ENCODE data around the gene WDR20. TPM values are rescaled to one million over a fixed set of nuclear protein-coding genes. Genes with fewer than 3 reads are reported as not detected.

WDR20 gene
- total RNA-seq, 1 donor from 2014 or later: 44.8 TPM

DNA sequence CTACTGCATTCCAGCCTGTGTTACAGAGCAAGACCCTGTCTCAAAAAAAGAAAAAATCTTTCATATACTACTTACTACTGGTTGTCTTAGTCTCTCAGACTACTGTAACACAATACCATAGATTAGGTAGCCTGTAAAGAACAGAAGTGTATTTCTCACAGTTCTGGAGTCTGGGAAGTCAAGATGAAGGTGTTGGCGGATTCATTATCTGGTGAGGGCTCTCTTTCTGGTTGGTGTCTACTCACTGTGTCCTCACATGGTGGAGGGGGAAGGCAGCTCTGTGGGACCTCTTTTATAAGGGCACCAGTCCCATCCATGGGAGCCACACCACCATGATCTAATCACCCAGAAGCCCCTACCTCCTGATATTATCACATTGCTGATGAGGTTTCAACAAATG is 14.4 kb downstream of the WDR20 start:
- TF ChIP-seq, protein P1, sequence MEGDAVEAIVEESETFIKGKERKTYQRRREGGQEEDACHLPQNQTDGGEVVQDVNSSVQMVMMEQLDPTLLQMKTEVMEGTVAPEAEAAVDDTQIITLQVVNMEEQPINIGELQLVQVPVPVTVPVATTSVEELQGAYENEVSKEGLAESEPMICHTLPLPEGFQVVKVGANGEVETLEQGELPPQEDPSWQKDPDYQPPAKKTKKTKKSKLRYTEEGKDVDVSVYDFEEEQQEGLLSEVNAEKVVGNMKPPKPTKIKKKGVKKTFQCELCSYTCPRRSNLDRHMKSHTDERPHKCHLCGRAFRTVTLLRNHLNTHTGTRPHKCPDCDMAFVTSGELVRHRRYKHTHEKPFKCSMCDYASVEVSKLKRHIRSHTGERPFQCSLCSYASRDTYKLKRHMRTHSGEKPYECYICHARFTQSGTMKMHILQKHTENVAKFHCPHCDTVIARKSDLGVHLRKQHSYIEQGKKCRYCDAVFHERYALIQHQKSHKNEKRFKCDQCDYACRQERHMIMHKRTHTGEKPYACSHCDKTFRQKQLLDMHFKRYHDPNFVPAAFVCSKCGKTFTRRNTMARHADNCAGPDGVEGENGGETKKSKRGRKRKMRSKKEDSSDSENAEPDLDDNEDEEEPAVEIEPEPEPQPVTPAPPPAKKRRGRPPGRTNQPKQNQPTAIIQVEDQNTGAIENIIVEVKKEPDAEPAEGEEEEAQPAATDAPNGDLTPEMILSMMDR (IDR thresholded peaks at IDR 0.05): no peak
- no peak overlapping the region for H3K27ac ChIP-seq
- no peaks in the 10 kb centered on the region for H3K9me3 ChIP-seq
- no peak for DNase-seq (ENCODE audit: low spot score in 2 of 2)
- intact Hi-C loops (cut with DNase I): no loop called here
- H3K36me3 ChIP-seq: peaks cover 0 to 13% of the 10 kb centered on the region in 2 donors
- no peaks in the 10 kb centered on the region for H3K27me3 ChIP-seq
- H3K4me1 ChIP-seq: no peaks in the 10 kb centered on the region
- no peak overlapping the region for H3K4me3 ChIP-seq

DNA sequence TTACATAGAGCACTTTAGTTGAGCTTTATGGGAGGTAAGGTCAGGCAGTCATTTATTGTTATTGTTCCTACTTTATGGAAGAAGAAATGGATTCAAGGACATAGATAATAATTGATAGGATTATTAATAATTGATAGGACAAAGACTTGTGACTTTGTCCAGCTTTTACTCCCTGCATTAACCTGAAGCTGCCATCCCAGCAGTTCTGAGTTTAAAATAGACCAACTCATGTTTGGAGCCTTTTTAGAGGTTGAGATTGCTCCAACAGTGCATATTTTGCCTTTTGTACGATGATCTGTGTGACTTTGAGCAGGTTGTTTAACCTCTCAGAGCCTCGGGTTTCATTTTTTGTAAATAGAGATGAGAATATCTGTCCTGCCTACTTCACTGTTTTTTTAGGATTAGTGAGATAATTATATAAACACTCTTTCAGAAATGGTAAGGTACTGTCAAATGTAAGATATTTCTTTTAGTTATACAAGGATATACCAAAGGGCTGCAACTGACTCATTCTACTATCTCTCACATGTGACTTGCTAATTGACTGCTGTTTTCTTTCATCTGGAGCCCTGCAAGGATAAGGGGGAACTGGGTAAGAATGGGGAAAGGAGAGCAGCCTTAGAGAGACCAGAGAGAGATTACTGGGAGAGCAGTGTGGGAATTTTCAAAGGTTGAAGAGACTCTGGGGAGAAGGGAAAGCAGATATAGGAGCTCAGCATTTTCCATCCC is 15.3 kb downstream of the WDR20 start:
- Histone ChIP-seq H3K27me3 (no peaks in the 10 kb centered on the region), H3K27ac (no peak overlapping the region), H3K4me3 (no peak overlapping the region), H3K36me3 (peaks cover 0 to 13% of the 10 kb centered on the region in 2 donors), H3K9me3 (no peaks in the 10 kb centered on the region), H3K4me1 (no peaks in the 10 kb centered on the region)
- DNase-seq (ENCODE audit: low spot score in 2 of 2): no peak
- TF ChIP-seq, protein P1 (IDR thresholded peaks at IDR 0.05): no peak
- intact Hi-C loops (cut with DNase I): no loop called here

DNA sequence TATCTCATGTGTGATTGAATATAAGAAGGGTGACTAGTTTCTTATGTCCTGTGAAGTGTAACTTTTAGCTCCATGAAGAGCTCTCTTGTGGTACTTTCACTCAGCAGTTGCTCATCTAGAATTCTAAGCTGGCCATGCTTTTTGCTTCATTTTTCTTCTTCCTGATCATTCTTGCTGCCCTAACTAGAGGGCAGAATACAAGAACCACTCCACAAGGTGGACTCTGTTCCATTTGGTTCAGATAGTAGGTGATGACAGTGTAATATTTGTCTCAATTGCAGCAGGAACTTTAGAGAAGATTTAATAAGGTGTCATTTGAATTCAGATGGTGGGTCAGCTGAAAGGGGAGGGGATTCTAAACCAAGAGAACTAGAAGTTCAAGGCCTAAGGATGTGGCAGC is 17.6 kb downstream of the WDR20 start:
- H3K4me1 ChIP-seq: no peaks in the 10 kb centered on the region
- no peaks in the 10 kb centered on the region for H3K27me3 ChIP-seq
- DNase-seq (ENCODE audit: low spot score in 2 of 2): no peak
- no peaks in the 10 kb centered on the region for H3K9me3 ChIP-seq
- TF ChIP-seq, protein P1 (IDR thresholded peaks at IDR 0.05): no peak
- H3K36me3 ChIP-seq: peaks cover 0 to 9% of the 10 kb centered on the region in 2 donors
- no peak overlapping the region for H3K27ac ChIP-seq
- H3K4me3 ChIP-seq: no peak overlapping the region
- intact Hi-C loops (cut with DNase I): no loop called here

DNA sequence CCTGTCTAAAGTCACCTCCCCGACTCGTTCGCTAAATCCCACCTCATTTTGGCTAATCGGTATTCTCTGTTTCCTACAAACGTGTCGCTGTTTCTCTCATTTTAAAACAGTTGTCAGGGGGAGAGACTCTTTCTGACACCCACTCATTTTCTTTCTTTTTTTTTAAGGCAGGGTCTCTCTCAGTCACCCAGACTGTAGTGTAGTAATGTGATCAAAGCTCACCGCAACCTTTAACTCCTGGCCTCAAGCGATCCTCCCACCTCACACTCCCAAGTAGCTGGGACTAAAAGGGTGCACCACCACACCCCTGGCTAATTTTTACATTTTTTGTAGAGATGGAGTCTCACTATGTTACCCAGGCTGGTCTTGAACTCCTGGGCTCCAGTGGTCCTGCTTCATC is 19.1 kb downstream of the WDR20 start:
- H3K9me3 ChIP-seq: no peaks in the 10 kb centered on the region
- no peaks in the 10 kb centered on the region for H3K27me3 ChIP-seq
- TF ChIP-seq, protein P1 (IDR thresholded peaks at IDR 0.05): no peak
- H3K27ac ChIP-seq: no peak overlapping the region
- peaks cover 0 to 3% of the 10 kb centered on the region in 2 donors for H3K36me3 ChIP-seq
- no peak overlapping the region for H3K4me3 ChIP-seq
- no peak for DNase-seq (ENCODE audit: low spot score in 2 of 2)
- intact Hi-C loops (cut with DNase I): no loop called here
- no peaks in the 10 kb centered on the region for H3K4me1 ChIP-seq

DNA sequence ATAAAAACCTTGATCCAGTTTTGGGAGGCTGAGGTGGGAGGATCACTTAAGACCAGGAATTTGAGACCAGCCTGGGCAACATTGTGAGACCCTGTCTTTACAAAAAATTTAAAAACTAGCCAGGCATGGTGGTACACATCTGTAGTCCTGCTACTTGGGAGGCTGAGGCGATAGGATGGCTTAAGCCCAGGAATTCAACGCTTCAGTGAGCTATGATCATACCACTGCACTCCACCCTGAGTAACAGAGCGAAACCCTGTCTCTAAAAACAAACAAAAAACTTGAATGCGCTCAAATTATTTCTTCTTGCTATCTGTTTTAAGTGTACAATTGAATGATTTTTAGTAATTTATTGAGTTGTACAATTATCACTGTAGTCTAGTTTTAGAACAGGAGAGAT is 20.1 kb downstream of the WDR20 start:
- Histone ChIP-seq H3K4me3 (no peak overlapping the region), H3K9me3 (no peaks in the 10 kb centered on the region), H3K4me1 (no peaks in the 10 kb centered on the region), H3K27ac (no peak overlapping the region), H3K36me3 (peaks cover 0 to 3% of the 10 kb centered on the region in 2 donors), H3K27me3 (no peaks in the 10 kb centered on the region)
- DNase-seq (ENCODE audit: low spot score in 2 of 2): no peak
- TF ChIP-seq, protein P1 (IDR thresholded peaks at IDR 0.05): no peak
- intact Hi-C loops (cut with DNase I): no loop called here
